ENCODE results near the gene CALML4. TPM values are rescaled to one million over a fixed set of nuclear protein-coding genes. Genes with fewer than 3 reads are reported as not detected.

CALML4 gene
- total RNA-seq, 1 donor from 2014 or later, result 13.0 TPM

DNA sequence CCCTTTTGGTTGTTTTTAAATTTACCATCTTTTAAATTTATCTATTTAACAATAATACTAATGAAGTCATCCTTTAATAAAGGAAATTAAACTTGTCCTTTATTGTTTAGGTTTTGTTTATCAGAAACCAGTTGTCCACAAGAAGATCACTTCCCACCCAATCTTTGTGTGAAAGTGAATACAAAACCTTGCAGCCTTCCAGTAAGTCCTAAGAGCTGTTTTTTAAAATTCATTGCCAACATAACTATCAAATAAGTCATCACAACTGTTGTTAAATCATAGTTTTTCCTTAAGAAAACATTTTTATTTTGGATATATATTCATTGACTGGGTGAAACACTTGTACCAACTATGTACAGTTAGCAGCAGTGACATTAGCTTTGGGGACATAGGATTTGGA is 59.4 kb downstream of the CALML4 start:
- no peak for DNase-seq (ENCODE audit: low spot score)

DNA sequence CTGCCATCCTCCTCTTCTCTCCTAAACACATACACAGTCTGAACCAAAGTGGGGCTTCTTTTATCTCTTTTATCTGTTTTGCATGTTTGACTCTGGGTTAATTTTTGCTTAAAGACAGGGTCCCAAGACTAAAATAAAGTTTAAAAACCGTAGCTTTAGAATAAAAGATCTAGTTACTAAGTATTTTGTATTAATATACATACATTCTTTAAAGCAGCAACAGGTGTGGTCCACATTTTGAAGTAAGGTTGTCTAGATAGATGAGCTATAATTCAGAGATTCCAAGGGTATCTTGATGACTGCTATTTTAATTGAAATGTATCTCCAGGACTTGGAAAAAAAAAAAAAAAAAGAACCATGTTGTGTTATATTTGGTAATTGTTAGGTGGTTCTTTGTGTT is 61.3 kb downstream of the CALML4 start:
- DNase-seq (ENCODE audit: low spot score), result no peak

DNA sequence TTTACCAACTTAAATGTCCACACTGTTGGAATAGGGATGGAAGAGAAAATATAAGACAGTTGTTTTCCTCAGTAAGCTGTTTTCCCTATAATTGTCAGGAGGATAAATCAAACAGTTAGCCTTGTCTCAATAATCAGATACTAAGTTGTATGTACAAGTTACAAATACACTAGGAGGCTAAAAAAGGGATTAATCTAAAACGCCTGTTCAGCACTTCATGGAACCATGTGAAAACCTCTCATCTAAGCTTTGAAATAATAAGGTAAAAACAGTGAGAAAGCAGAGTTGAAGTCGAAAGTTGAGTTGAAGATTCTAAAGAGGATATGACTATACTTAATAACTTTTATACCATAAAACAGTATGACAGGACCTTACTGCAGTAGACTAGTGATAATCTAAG is 62.0 kb downstream of the CALML4 start:
- DNase-seq (ENCODE audit: low spot score), result no peak

Other genes with a start within 250 kb of the CALML4 start
- 40.0 TPM for gene PIAS1, start 151.0 kb downstream of the CALML4 start, total RNA-seq (ENCODE audit: insufficient read depth, low replicate concordance)
- gene CLN6, start 24.4 kb upstream of the CALML4 start, total RNA-seq (ENCODE audit: insufficient read depth, low replicate concordance), result 9.6 TPM
- gene FEM1B, start 72.4 kb upstream of the CALML4 start, total RNA-seq (ENCODE audit: insufficient read depth, low replicate concordance), result 82.8 TPM
- gene ITGA11, start 226.8 kb upstream of the CALML4 start, total RNA-seq (ENCODE audit: insufficient read depth, low replicate concordance), result 84.5 TPM

Data from umbilical cord (tissue), 2 donors.